GM21447 (cell line): ENCODE measurements around the gene EMX1.

Experiments used
- ATAC-seq: cut with Tn5 transposase; IDR thresholded peaks from one replicate; pipeline ENCODE4 v1.9.1; 2021; ENCODE audit not compliant: unreplicated experiment

The EMX1 gene

GRCh38 chr2:72917138-72917876, at the start of gene EMX1:
EMX1 (plus strand) TSS chr2:72917519; CDS start chr2:72917853, 334 bp downstream.
- peak; percentile 39 for ATAC-seq

GRCh38 chr2:72871060-72871459, 46.3 kb upstream of the EMX1 start:
- no peak for ATAC-seq

- ATAC-seq = no peak
Observed at GRCh38 chr2:72871880-72872279, 45.4 kb upstream of the EMX1 start.

- ATAC-seq = no peak
Observed at GRCh38 chr2:72883356-72883962, 33.9 kb upstream of the EMX1 start.

- ATAC-seq = no peak
Observed at GRCh38 chr2:72886505-72887031, 30.8 kb upstream of the EMX1 start.

- peak; percentile 91 for ATAC-seq
Observed at GRCh38 chr2:72887032-72887739, 30.1 kb upstream of the EMX1 start, which contains the start of gene SPR. SPR (plus strand) TSS chr2:72887408; CDS start chr2:72887433, 25 bp downstream.

- peak; percentile 44 for ATAC-seq
Observed at GRCh38 chr2:72887740-72888437, 29.4 kb upstream of the EMX1 start.

GRCh38 chr2:72888438-72889202, 28.7 kb upstream of the EMX1 start:
- no peak for ATAC-seq

GRCh38 chr2:72889991-72890390, 27.3 kb upstream of the EMX1 start:
- ATAC-seq = no peak

GRCh38 chr2:72891091-72891818, 26.1 kb upstream of the EMX1 start:
- ATAC-seq = no peak

GRCh38 chr2:72892506-72893173, 24.7 kb upstream of the EMX1 start:
- peak; percentile 70 for ATAC-seq

GRCh38 chr2:72893594-72894319, 23.6 kb upstream of the EMX1 start:
- ATAC-seq = peak; percentile 69

GRCh38 chr2:72894514-72894913, 22.8 kb upstream of the EMX1 start:
- ATAC-seq = no peak

- ATAC-seq = no peak
Observed at GRCh38 chr2:72895154-72895553, 22.2 kb upstream of the EMX1 start.

GRCh38 chr2:72895759-72896281, 21.5 kb upstream of the EMX1 start:
- ATAC-seq = no peak

- no peak for ATAC-seq
Observed at GRCh38 chr2:72896446-72896845, 20.9 kb upstream of the EMX1 start.

GRCh38 chr2:72897785-72898584, 19.3 kb upstream of the EMX1 start:
- no peak for ATAC-seq

GRCh38 chr2:72898585-72898906, 18.8 kb upstream of the EMX1 start:
- ATAC-seq = no peak
